GM21723 (cell line): ENCODE data around the gene MEIS1.
"Not testable (repeated sequence)": the region's sequence is repeated elsewhere in the genome, so short reads cannot be mapped to it uniquely, and the experiment has no call there.

Experiments used
- ATAC-seq: cut with Tn5 transposase; IDR thresholded peaks from one replicate; pipeline ENCODE4 v1.9.1; 2021; ENCODE audit warnings: mild to moderate bottlenecking, moderate library complexity; ENCODE audit not compliant: unreplicated experiment

MEIS1 gene

GRCh38 chr2:66434679-66435548 lies at the start of gene MEIS1:
TSS of gene MEIS1 (plus strand) at chr2:66435125. CDS start at chr2:66435857, 732 bp downstream.
- ATAC-seq: peak; percentile 85

GRCh38 chr2:66387016-66387753 lies 47.7 kb upstream of the MEIS1 start:
- no peak for ATAC-seq

- ATAC-seq: no peak
Observed at GRCh38 chr2:66389651-66390131, 45.2 kb upstream of the MEIS1 start.

GRCh38 chr2:66390152-66390551 lies 44.8 kb upstream of the MEIS1 start:
- no peak for ATAC-seq

GRCh38 chr2:66390811-66391210 lies 44.1 kb upstream of the MEIS1 start:
- no peak for ATAC-seq

GRCh38 chr2:66391240-66391639 lies 43.7 kb upstream of the MEIS1 start:
- ATAC-seq: not testable (repeated sequence)

- no peak for ATAC-seq
Observed at GRCh38 chr2:66405473-66405872, 29.5 kb upstream of the MEIS1 start.

- no peak for ATAC-seq
Observed at GRCh38 chr2:66408905-66409304, 26.0 kb upstream of the MEIS1 start.

- ATAC-seq: no peak
Observed at GRCh38 chr2:66412874-66413273, 22.1 kb upstream of the MEIS1 start.

GRCh38 chr2:66414896-66415295 lies 20.0 kb upstream of the MEIS1 start:
- ATAC-seq: no peak

- no peak for ATAC-seq
Observed at GRCh38 chr2:66418381-66418780, 16.5 kb upstream of the MEIS1 start.

GRCh38 chr2:66421612-66422011 lies 13.3 kb upstream of the MEIS1 start:
- ATAC-seq: no peak

- no peak for ATAC-seq
Observed at GRCh38 chr2:66423391-66424124, 11.4 kb upstream of the MEIS1 start.

GRCh38 chr2:66426244-66427111 lies 8.4 kb upstream of the MEIS1 start:
- no peak for ATAC-seq

- ATAC-seq: no peak
Observed at GRCh38 chr2:66427300-66427699, 7.6 kb upstream of the MEIS1 start.

- no peak for ATAC-seq
Observed at GRCh38 chr2:66428986-66429612, 5.8 kb upstream of the MEIS1 start.

- no peak for ATAC-seq
Observed at GRCh38 chr2:66429693-66430504, 5.0 kb upstream of the MEIS1 start.

GRCh38 chr2:66430505-66431273 lies 4.2 kb upstream of the MEIS1 start:
- no peak for ATAC-seq
